Activated naive CD8-positive, alpha-beta T cell treated with anti-CD3 and anti-CD28 coated beads for 36 hours (primary cell): ENCODE results near the gene TMIE. TPM values are rescaled to one million over a fixed set of nuclear protein-coding genes. Genes with fewer than 3 reads are reported as not detected.

Experiments used
- DNase-seq: peaks from one replicate; pipeline ENCODE4 v3.0.0; 2021
- H3K27ac Mint-ChIP-seq: one replicate; pipeline ENCODE4 v1.8.0; 2022; ENCODE audit warnings: mild to moderate bottlenecking, moderate library complexity, mixed read lengths
- H3K27me3 Mint-ChIP-seq: one replicate; pipeline ENCODE4 v1.8.0; 2022; ENCODE audit warnings: mild to moderate bottlenecking, mixed read lengths
- H3K36me3 Mint-ChIP-seq: one replicate; pipeline ENCODE4 v1.8.0; 2021; ENCODE audit warnings: mild to moderate bottlenecking, mixed read lengths
- H3K4me1 Mint-ChIP-seq: one replicate; pipeline ENCODE4 v1.8.0; 2021; ENCODE audit warnings: mixed read lengths
- H3K4me3 Mint-ChIP-seq: one replicate; pipeline ENCODE4 v1.8.0; 2022; ENCODE audit warnings: mild to moderate bottlenecking, moderate library complexity, mixed read lengths
- H3K9me3 Mint-ChIP-seq: one replicate; pipeline ENCODE4 v1.8.0; 2022; ENCODE audit warnings: mixed read lengths
- total RNA-seq, 2 experiments: library from RNA; stranded (reverse); gene quantifications; one replicate each; pipeline ENCODE4 v1.2.3, GENCODE V29; 2021

The TMIE gene
- total RNA-seq, 2 experiments from 2014 or later = 0.41 to 0.42 TPM

DNA sequence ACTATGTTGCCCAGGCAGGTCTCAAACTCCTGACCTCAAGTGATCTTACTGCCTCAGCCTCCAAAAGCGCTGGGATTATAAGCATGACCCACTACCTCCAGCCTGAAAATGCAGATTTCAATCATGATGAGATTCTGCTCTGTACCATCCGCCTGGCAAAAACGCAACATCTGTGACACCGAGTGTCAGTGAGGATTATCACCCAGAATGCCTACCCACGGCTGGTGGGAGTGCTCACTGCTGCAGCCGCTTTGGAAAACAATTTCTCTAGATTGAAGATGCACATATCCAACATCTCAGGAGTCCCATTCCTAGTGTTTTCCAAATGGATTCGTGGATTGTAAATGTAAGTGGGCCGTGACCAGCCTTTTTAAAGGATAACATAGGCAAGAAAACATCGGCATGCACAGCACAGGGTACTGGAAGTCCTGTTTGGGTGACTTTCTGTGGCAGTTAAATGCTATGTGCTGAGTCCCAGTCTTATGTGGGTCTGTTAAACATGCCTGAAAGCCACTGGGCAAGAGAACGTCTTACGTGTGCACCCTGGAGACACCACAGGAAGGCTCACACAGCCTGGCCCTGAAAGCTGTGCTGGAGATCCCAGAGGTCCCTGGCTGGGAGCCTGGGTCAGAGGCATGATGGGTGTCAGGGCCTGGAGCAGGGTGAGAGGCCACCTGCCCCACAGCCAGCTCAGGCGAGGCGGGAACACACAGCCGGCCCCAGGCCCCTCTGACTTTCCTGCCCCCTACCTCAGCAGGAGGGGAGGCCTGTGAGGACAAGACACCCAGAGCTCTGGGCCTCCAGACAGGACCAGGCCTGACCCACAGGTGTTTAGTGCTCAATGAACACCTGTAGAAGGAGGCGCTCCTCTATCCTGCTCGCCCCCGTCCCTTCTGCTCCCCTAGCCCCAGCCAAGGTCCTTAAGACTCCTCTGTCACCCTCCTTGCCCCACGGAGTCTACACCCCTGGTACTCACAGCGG lies 15.6 kb downstream of the TMIE start:
- Mint-ChIP-seq H3K4me1 (peaks cover 2% of the 10 kb centered on the region), H3K27ac (no peak overlapping the region), H3K9me3 (no peaks in the 10 kb centered on the region), H3K36me3 (no peaks in the 10 kb centered on the region), H3K4me3 (no peak overlapping the region), H3K27me3 (peaks cover 12% of the 10 kb centered on the region)
- no peak for DNase-seq

- H3K27ac Mint-ChIP-seq = no peak within 1 kb of the TSS
- peak; percentile 66 for DNase-seq
- H3K36me3 Mint-ChIP-seq = no peaks in the 10 kb centered on the region
- H3K9me3 Mint-ChIP-seq = no peaks in the 10 kb centered on the region
- H3K4me3 Mint-ChIP-seq = no peak within 1 kb of the TSS
- peaks cover 2% of the 10 kb centered on the region for H3K4me1 Mint-ChIP-seq
- peaks cover 12% of the 10 kb centered on the region for H3K27me3 Mint-ChIP-seq
Measured at GRCh38 chr3:46717447-46718231, 16.4 kb downstream of the TMIE start, which contains the start of gene PRSS50. Gene PRSS50 (minus strand): TSS chr3:46717869. CDS start chr3:46717824, 45 bp downstream.

DNA sequence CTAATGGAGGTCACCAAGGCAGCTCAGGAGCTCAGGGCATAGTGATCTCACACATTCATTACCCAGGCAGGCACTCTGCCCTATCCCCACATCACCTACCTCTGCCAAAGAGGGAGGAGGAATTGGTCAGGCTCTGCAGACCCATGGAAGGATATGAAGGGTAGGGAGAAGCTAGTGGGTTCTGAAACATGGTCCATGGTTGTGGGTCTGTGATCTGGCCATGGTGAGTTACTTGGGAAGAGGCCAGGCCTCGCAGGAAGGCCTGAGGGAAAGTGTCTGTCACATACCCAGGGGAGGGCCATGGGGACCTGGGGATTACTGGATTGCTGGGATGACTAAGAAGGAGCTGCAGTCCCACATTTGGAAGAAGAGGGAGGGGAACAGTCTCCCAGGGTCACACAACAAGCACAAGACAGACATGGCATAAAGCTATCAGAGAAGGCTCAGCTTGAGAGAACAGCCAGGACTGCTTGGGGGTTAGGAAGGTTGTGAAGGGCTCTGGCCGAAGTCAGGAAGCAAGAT lies 17.9 kb downstream of the TMIE start:
- no peak for DNase-seq
- Mint-ChIP-seq H3K27ac (no peak overlapping the region), H3K9me3 (no peaks in the 10 kb centered on the region), H3K4me1 (peaks cover 2% of the 10 kb centered on the region), H3K36me3 (no peaks in the 10 kb centered on the region), H3K4me3 (no peak overlapping the region), H3K27me3 (peaks cover 12% of the 10 kb centered on the region)

DNA sequence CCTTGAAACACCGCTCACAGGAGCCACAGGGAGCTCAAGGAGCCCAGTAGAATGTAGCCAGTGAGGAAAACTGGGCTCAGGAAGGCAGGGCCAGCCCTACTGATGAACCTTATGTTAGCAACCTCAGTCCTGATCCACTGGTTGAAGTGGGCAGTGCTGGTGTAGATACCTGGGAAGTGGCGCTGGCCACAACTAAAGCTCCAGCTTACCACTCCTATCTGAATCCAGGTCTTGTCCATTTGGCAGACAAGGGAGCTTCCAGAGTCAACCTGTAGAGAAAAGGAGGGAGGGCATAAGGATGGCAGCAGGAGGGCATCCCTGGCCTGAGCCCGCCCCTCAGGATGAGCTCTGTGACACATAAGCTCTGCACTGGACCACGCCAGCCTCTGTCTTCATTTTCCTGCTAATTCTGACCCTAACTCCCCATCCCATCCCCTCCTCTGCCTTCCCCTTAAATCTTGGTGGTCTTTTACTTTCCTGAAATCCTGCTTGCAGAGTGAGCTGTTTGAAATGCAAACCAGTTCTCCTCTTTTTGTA lies 18.6 kb downstream of the TMIE start:
- DNase-seq = no peak
- Mint-ChIP-seq H3K4me1 (peaks cover 2% of the 10 kb centered on the region), H3K27ac (no peak overlapping the region)

GRCh38 chr3:46721009-46721408 lies 19.8 kb downstream of the TMIE start:
- Mint-ChIP-seq H3K27me3 (peaks cover 14% of the 10 kb centered on the region), H3K4me1 (peaks cover 2% of the 10 kb centered on the region), H3K4me3 (no peak overlapping the region), H3K27ac (no peak overlapping the region), H3K36me3 (no peaks in the 10 kb centered on the region), H3K9me3 (no peaks in the 10 kb centered on the region)
- DNase-seq = no peak

More for the DNA sequence above, 18.6 kb downstream of the TMIE start:
- Mint-ChIP-seq H3K27me3 (peaks cover 12% of the 10 kb centered on the region), H3K4me3 (no peak overlapping the region), H3K36me3 (no peaks in the 10 kb centered on the region), H3K9me3 (no peaks in the 10 kb centered on the region)

DNA sequence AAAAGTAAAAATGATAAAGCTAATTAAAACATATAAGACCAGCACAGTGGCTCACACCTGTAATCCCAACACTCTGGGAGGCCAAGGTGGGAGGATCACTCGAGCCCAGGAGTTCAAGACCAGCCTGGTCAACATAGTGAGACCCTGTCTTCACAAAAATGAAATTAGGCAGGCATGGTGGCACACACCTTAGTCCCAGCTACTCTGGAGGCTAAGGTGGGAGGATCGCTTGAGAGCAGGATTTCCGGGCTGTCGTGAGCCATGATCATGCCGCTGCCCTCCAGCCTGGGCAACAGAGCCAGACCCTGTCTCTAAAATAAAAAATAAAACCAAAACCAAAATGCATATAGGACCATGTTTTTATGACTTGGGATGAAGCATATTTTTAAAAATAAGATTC lies 21.3 kb downstream of the TMIE start:
- H3K27me3 Mint-ChIP-seq = peaks cover 16% of the 10 kb centered on the region

GRCh38 chr3:46724424-46724823 lies 23.2 kb downstream of the TMIE start:
- no peaks in the 10 kb centered on the region for H3K4me1 Mint-ChIP-seq
- no peak for DNase-seq

More for the DNA sequence above, 21.3 kb downstream of the TMIE start:
- DNase-seq = no peak
- Mint-ChIP-seq H3K27ac (no peak overlapping the region), H3K4me1 (peaks cover 2% of the 10 kb centered on the region), H3K36me3 (no peaks in the 10 kb centered on the region), H3K4me3 (no peak overlapping the region), H3K9me3 (no peaks in the 10 kb centered on the region)

DNA sequence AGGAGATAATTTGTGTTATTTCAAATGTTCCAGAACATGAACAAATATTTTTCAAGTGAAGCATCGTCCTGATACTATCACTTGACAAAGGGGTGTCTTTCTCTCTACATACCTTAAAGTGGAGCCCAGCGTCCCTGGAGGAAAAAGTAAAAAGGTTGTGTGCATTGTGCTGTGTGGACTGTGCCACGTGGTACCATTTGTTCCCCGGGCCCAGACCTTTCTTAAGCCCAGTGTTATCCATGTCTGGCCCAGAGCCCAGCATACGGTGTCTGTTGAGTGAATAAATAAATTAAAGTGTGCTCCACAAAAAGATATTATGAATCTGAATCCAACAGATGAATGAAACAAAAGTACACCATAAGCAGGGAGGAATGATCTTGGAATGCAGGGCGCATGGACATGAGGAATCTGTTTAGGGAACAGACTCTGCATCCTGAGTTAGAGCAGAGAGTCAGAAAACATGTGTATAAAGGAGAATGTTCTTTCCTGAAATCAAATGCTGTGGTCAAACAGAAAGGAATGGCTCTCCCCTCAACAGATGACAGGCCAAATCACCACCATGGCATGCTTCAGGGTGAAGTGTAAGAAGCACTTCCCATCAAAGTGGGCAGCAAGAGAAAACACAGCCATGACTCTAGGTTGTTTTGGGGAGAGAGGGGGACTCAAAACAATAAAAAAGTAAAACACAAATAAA lies 24.6 kb downstream of the TMIE start:
- no peak overlapping the region for H3K4me3 Mint-ChIP-seq
- no peak for DNase-seq
- H3K27me3 Mint-ChIP-seq = peaks cover 9% of the 10 kb centered on the region
- no peak overlapping the region for H3K27ac Mint-ChIP-seq
- H3K9me3 Mint-ChIP-seq = no peaks in the 10 kb centered on the region
- no peaks in the 10 kb centered on the region for H3K4me1 Mint-ChIP-seq
- H3K36me3 Mint-ChIP-seq = no peaks in the 10 kb centered on the region

More at GRCh38 chr3:46724424-46724823, 23.2 kb downstream of the TMIE start:
- Mint-ChIP-seq H3K9me3 (no peaks in the 10 kb centered on the region), H3K4me3 (no peak overlapping the region), H3K27me3 (peaks cover 9% of the 10 kb centered on the region), H3K36me3 (no peaks in the 10 kb centered on the region), H3K27ac (no peak overlapping the region)

- Mint-ChIP-seq H3K4me1 (no peaks in the 10 kb centered on the region), H3K27ac (no peak overlapping the region), H3K27me3 (peaks cover 4% of the 10 kb centered on the region), H3K36me3 (no peaks in the 10 kb centered on the region), H3K9me3 (no peaks in the 10 kb centered on the region), H3K4me3 (no peak overlapping the region)
- DNase-seq = no peak
Measured at GRCh38 chr3:46729038-46729437, 27.8 kb downstream of the TMIE start.

DNA sequence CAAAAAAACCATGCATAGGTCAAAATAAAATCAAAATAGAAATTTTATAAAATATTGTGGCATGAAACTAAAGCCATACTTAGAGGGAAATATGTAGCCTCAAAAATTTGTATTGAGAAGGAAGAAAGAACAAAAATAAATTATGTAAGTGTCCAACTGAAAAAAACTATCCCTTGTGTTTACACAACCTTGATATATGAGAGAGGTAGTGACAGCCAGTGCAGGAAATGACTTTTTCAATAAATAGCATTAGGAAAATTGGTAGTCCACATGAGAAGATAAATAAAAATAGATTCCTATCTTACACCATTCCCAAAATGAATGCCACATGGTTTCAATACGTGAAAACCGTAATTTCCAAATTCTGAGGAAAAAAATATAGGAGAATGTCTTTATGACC lies 29.6 kb downstream of the TMIE start:
- Mint-ChIP-seq H3K27ac (no peak overlapping the region), H3K4me3 (no peak overlapping the region), H3K4me1 (no peaks in the 10 kb centered on the region), H3K27me3 (peaks cover 4% of the 10 kb centered on the region), H3K9me3 (no peaks in the 10 kb centered on the region), H3K36me3 (no peaks in the 10 kb centered on the region)
- no peak for DNase-seq

DNA sequence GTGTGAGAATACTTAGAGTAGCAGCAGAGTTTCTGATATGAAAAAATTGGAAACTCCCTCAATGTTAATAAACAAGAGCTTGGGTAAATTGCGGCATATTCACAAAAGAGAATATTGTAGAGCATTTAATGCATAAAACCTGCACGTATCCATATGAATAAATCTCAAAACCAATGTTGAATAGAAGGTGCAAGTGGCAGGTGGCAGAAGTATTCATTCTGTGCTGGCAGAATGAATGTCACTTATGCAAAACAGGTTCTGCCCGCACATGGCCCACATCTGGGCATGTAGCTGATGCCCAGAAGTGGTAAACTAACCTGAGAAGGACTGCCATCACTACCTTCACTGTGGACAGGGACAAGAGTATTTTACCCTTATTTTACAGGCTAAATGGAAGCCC lies 30.6 kb downstream of the TMIE start:
- Mint-ChIP-seq H3K9me3 (no peaks in the 10 kb centered on the region), H3K4me3 (no peak overlapping the region), H3K27ac (no peak overlapping the region), H3K36me3 (no peaks in the 10 kb centered on the region), H3K4me1 (no peaks in the 10 kb centered on the region), H3K27me3 (peaks cover 2% of the 10 kb centered on the region)
- DNase-seq = no peak

GRCh38 chr3:46733026-46733800 lies 32.0 kb downstream of the TMIE start:
- H3K27ac Mint-ChIP-seq = no peak overlapping the region
- no peaks in the 10 kb centered on the region for H3K9me3 Mint-ChIP-seq
- H3K27me3 Mint-ChIP-seq = peaks cover 10% of the 10 kb centered on the region
- no peak overlapping the region for H3K4me3 Mint-ChIP-seq
- no peaks in the 10 kb centered on the region for H3K36me3 Mint-ChIP-seq
- no peak for DNase-seq
- no peaks in the 10 kb centered on the region for H3K4me1 Mint-ChIP-seq

DNA sequence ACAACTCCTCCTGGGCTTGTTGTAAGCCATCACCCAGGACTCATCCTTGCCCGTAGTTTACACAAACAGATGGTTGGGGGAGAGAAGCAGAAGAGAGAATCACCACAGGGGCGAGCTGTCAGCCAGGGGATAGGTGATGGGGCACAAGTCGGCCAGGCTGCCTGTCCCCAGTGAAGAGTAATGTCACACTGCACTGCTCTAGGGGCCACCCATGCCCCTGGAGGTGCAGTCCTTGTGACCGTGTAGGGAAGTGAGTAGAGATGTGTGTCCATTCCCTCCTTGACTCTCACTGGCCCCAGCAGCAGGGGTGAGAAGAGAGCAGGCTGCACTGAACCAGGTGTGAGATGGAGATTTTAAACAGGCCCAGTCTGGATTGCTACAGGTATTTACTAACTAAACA lies 33.6 kb downstream of the TMIE start:
- no peak for DNase-seq
- H3K27me3 Mint-ChIP-seq = peaks cover 10% of the 10 kb centered on the region
- H3K36me3 Mint-ChIP-seq = no peaks in the 10 kb centered on the region
- H3K9me3 Mint-ChIP-seq = no peaks in the 10 kb centered on the region
- no peak overlapping the region for H3K4me3 Mint-ChIP-seq
- no peak overlapping the region for H3K27ac Mint-ChIP-seq
- no peaks in the 10 kb centered on the region for H3K4me1 Mint-ChIP-seq
